ENCODE measurements around the gene GPATCH1.

GPATCH1 gene

DNA sequence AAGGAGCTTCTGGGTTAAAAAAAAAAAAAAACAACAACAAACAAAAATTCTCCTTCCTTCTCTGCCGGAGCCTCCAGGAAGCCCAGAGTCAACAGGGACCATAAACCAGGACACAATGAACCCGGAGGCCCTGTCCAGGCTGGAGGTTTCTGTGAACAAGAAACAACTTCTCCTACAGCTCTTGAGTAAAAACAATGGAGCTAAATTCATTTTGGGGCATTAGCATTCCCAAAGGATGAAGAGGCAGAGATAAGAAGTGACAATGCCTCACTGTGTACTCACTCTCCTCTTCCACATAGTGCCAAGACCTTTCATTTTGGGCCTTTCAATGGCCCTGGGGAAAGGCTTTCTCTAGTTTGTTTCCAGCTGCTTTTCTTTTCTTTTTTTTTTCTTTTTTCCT, 25.3 kb upstream of the GPATCH1 start:
- Histone ChIP-seq H3K9me2 (replicated peaks; ENCODE audit: control insufficient read depth, low read length) (no peaks in the 10 kb centered on the region), H4K20me1 (ENCODE audit: control insufficient read depth, insufficient read depth, low read depth, low read length) (no peaks in the 10 kb centered on the region), H3K27me3 (ENCODE audit: control insufficient read depth, low read length) (no peaks in the 10 kb centered on the region), H3F3A (ENCODE audit: control insufficient read depth, insufficient read depth) (no peaks in the 10 kb centered on the region), H3K4me3 (ENCODE audit: low read length) (no peak overlapping the region), H3K79me2 (ENCODE audit: control insufficient read depth, low read length) (no peaks in the 10 kb centered on the region; the same call in 1 of the 2 replicates), H3K4me1 (ENCODE audit: control insufficient read depth, low read length) (no peaks in the 10 kb centered on the region), H3K27ac (ENCODE audit: low read depth, low read length) (no peak overlapping the region), H3K36me3 (ENCODE audit: control insufficient read depth, low read length) (no peaks in the 10 kb centered on the region), H3K4me2 (ENCODE audit: low read length) (no peak overlapping the region), H3K9me3 (ENCODE audit: control insufficient read depth, insufficient read depth, low read length) (no peaks in the 10 kb centered on the region)
- TF ChIP-seq, protein P1, sequence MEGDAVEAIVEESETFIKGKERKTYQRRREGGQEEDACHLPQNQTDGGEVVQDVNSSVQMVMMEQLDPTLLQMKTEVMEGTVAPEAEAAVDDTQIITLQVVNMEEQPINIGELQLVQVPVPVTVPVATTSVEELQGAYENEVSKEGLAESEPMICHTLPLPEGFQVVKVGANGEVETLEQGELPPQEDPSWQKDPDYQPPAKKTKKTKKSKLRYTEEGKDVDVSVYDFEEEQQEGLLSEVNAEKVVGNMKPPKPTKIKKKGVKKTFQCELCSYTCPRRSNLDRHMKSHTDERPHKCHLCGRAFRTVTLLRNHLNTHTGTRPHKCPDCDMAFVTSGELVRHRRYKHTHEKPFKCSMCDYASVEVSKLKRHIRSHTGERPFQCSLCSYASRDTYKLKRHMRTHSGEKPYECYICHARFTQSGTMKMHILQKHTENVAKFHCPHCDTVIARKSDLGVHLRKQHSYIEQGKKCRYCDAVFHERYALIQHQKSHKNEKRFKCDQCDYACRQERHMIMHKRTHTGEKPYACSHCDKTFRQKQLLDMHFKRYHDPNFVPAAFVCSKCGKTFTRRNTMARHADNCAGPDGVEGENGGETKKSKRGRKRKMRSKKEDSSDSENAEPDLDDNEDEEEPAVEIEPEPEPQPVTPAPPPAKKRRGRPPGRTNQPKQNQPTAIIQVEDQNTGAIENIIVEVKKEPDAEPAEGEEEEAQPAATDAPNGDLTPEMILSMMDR (IDR thresholded peaks at IDR 0.05; ENCODE audit: low read depth, low read length, poor library complexity, severe bottlenecking): no peak
- no peak for TF ChIP-seq EZH2phosphoT487 (IDR thresholded peaks at IDR 0.05; ENCODE audit: borderline replicate concordance, low read length)

DNA sequence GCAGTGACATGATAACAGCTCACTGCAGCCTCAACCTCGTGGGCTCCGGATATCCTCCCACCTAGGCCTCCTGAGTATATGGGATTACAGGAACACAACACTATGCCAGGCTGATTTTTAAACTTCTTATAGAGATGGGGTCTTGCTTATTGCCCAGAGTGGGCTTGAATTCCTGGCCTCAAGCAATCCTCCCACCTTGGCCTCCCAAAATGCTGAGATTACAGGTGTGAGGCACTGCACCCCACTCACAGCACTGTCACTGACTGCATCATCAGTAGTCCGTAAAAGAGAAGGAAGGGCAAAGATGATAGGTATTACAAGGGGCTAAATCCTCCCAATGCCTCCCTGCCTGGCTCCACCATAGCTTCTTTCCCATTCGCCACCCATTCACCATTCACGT, 20.4 kb upstream of the GPATCH1 start:
- Histone ChIP-seq H3K36me3 (ENCODE audit: control insufficient read depth, low read length) (no peaks in the 10 kb centered on the region), H3K9me3 (ENCODE audit: control insufficient read depth, insufficient read depth, low read length) (no peaks in the 10 kb centered on the region), H3K9me2 (replicated peaks; ENCODE audit: control insufficient read depth, low read length) (no peaks in the 10 kb centered on the region), H3K4me2 (ENCODE audit: low read length) (no peak overlapping the region), H3K4me3 (ENCODE audit: low read length) (no peak overlapping the region), H3F3A (ENCODE audit: control insufficient read depth, insufficient read depth) (no peaks in the 10 kb centered on the region; the same call in 1 of the 2 replicates), H3K79me2 (ENCODE audit: control insufficient read depth, low read length) (peaks cover 18% of the 10 kb centered on the region), H3K27me3 (ENCODE audit: control insufficient read depth, low read length) (no peaks in the 10 kb centered on the region), H3K4me1 (ENCODE audit: control insufficient read depth, low read length) (peaks cover 19% of the 10 kb centered on the region), H4K20me1 (ENCODE audit: control insufficient read depth, insufficient read depth, low read depth, low read length) (0 out of 2 replicates have a peak, but pooled peaks cover 4% of the 10 kb centered on the region), H3K27ac (ENCODE audit: low read depth, low read length) (no peak overlapping the region)
- TF ChIP-seq, protein P1 (IDR thresholded peaks at IDR 0.05; ENCODE audit: low read depth, low read length, poor library complexity, severe bottlenecking): no peak
- TF ChIP-seq EZH2phosphoT487 (IDR thresholded peaks at IDR 0.05; ENCODE audit: borderline replicate concordance, low read length): no peak

- peaks cover 19% of the 10 kb centered on the region for H3K4me1 ChIP-seq (ENCODE audit: control insufficient read depth, low read length)
- H3K79me2 ChIP-seq (ENCODE audit: control insufficient read depth, low read length): peaks cover 18% of the 10 kb centered on the region
- H3K4me3 ChIP-seq (ENCODE audit: low read length): peak overlapping the region; percentile 85
- H3K27me3 ChIP-seq (ENCODE audit: control insufficient read depth, low read length): 0 out of 2 replicates have a peak, but pooled peaks cover 3% of the 10 kb centered on the region
- 0 out of 2 replicates have a peak, but pooled peaks cover 4% of the 10 kb centered on the region for H4K20me1 ChIP-seq (ENCODE audit: control insufficient read depth, insufficient read depth, low read depth, low read length)
- TF ChIP-seq, protein P1 (IDR thresholded peaks at IDR 0.05; ENCODE audit: low read depth, low read length, poor library complexity, severe bottlenecking): no peak
- TF ChIP-seq EZH2phosphoT487 (IDR thresholded peaks at IDR 0.05; ENCODE audit: borderline replicate concordance, low read length): no peak
- H3F3A ChIP-seq (ENCODE audit: control insufficient read depth, insufficient read depth): no peaks in the 10 kb centered on the region; the same call in 1 of the 2 replicates
- no peaks in the 10 kb centered on the region for H3K9me2 ChIP-seq (replicated peaks; ENCODE audit: control insufficient read depth, low read length)
- H3K9me3 ChIP-seq (ENCODE audit: control insufficient read depth, insufficient read depth, low read length): no peaks in the 10 kb centered on the region
- H3K36me3 ChIP-seq (ENCODE audit: control insufficient read depth, low read length): no peaks in the 10 kb centered on the region
- H3K4me2 ChIP-seq (ENCODE audit: low read length): peak overlapping the region; percentile 88
- H3K27ac ChIP-seq (ENCODE audit: low read depth, low read length): no peak overlapping the region
Measured at GRCh38 chr19:33062902-33063301, 18.1 kb upstream of the GPATCH1 start.
